Stimulated activated CD4-positive, alpha-beta T cell treated with anti-CD3 and anti-CD28 coated beads, Interleukin-12 subunit alpha, Interleukin-12 subunit beta, amount 100 ng/mL, for 48 hours (primary cell): ENCODE data around the gene C6orf47.

Source experiments
- DNase-seq, 3 donors: peaks; one replicate each; pipeline ENCODE4 v3.0.0-alpha.2; 2020; ENCODE audit warnings: low read depth in 2 of 3, low spot score in 1 of 3

C6orf47 gene

GRCh38 chr6:31687860-31688693, 27.5 kb upstream of the C6orf47 start:
- no peak for DNase-seq

- DNase-seq, result no peak
These were observed 26.7 kb upstream of the C6orf47 start for GRCh38 chr6:31687321-31687720.

GRCh38 chr6:31686483-31686882, 25.9 kb upstream of the C6orf47 start:
- no peak for DNase-seq

- no peak for DNase-seq
These were observed 23.0 kb upstream of the C6orf47 start for GRCh38 chr6:31683591-31683990.

- peak in 2 of 3 donors; percentile 12 to 42 for DNase-seq
These were observed 20.6 kb upstream of the C6orf47 start for GRCh38 chr6:31681135-31681671.

- DNase-seq, result peak; percentile 45 to 62 (median 58)
These were observed 19.9 kb upstream of the C6orf47 start, which contains the start of gene LY6G5C for GRCh38 chr6:31680226-31681134. LY6G5C (minus strand) TSS chr6:31681067; CDS start chr6:31680373, 694 bp downstream.

- DNase-seq, result no peak
These were observed 17.4 kb upstream of the C6orf47 start for GRCh38 chr6:31677955-31678354.

- no peak for DNase-seq
These were observed 16.3 kb upstream of the C6orf47 start for GRCh38 chr6:31676904-31677303.

GRCh38 chr6:31676322-31676903, 15.8 kb upstream of the C6orf47 start:
- DNase-seq, result no peak

- no peak for DNase-seq
These were observed 9.1 kb upstream of the C6orf47 start, which contains the start of gene LY6G5B for GRCh38 chr6:31669676-31670075. LY6G5B (plus strand) TSS chr6:31669976; CDS start chr6:31670951, 975 bp downstream.

GRCh38 chr6:31666337-31666965, 5.9 kb upstream of the C6orf47 start:
- no peak for DNase-seq

- peak; percentile 97 to 98 (median 97) for DNase-seq
These were observed 5.1 kb upstream of the C6orf47 start, which contains the start of gene CSNK2B for GRCh38 chr6:31665501-31666336. CSNK2B (plus strand) TSS chr6:31666080; CDS start chr6:31666832, 752 bp downstream.

- peak; percentile 78 to 84 (median 83) for DNase-seq
These were observed 4.4 kb upstream of the C6orf47 start, which contains the start of gene GPANK1 for GRCh38 chr6:31664790-31665500. GPANK1 (minus strand) TSS chr6:31664997; CDS start chr6:31664478, 519 bp downstream.

- DNase-seq, result no peak
These were observed 3.6 kb upstream of the C6orf47 start for GRCh38 chr6:31663961-31664789.

- DNase-seq, result no peak
These were observed 2.8 kb upstream of the C6orf47 start for GRCh38 chr6:31663126-31663960.

- no peak for DNase-seq
These were observed 1.6 kb upstream of the C6orf47 start for GRCh38 chr6:31662124-31662723.
